ENCODE data around the gene KCNE4.

KCNE4 gene

DNA sequence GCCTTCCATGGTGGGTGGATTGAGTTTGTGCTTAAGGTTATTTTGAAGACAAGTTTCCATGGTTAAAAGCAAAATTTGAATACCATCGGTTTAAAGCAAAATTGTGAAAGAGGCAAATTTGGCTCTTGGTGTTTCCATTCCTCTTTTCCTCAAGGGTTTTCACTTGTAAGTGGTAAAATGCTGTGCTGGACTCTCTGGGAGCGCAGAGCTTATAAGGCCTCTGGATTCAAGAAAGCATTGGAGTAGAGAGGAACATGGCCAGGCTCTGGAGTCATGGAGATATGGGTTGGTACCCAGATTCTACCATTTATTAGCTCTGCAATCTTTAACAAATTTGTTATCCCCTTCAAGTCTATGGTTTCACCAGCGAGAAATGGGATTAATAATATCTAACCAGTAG lies 17.5 kb downstream of the KCNE4 start:
- TF ChIP-seq, protein P1, sequence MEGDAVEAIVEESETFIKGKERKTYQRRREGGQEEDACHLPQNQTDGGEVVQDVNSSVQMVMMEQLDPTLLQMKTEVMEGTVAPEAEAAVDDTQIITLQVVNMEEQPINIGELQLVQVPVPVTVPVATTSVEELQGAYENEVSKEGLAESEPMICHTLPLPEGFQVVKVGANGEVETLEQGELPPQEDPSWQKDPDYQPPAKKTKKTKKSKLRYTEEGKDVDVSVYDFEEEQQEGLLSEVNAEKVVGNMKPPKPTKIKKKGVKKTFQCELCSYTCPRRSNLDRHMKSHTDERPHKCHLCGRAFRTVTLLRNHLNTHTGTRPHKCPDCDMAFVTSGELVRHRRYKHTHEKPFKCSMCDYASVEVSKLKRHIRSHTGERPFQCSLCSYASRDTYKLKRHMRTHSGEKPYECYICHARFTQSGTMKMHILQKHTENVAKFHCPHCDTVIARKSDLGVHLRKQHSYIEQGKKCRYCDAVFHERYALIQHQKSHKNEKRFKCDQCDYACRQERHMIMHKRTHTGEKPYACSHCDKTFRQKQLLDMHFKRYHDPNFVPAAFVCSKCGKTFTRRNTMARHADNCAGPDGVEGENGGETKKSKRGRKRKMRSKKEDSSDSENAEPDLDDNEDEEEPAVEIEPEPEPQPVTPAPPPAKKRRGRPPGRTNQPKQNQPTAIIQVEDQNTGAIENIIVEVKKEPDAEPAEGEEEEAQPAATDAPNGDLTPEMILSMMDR (IDR thresholded peaks at IDR 0.05): no peak
- no peak for TF ChIP-seq ZFX (IDR thresholded peaks at IDR 0.05; ENCODE audit: borderline replicate concordance)
- no peak overlapping the region for H3K27ac ChIP-seq

DNA sequence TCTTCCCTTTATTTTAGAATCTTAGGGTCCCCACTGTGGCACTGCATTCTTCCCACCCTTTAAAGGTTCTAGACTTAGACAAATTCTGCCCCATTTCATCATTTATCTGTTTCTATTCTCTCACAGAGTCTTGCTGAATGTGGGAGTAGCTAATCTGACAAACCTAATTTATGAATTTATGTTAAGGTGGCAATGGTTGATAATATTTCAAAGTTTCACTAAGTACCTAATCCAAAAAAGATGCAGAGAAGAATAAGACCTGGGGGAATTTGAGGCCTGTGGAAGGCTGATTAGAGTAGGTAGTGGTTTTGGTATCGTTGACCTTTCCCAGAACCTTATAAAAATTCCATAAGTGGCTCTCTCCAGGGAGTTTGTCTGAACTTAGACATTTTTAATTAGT lies 18.0 kb downstream of the KCNE4 start:
- no peak overlapping the region for H3K27ac ChIP-seq
- TF ChIP-seq, protein P1 (IDR thresholded peaks at IDR 0.05): no peak
- TF ChIP-seq ZFX (IDR thresholded peaks at IDR 0.05; ENCODE audit: borderline replicate concordance): no peak

DNA sequence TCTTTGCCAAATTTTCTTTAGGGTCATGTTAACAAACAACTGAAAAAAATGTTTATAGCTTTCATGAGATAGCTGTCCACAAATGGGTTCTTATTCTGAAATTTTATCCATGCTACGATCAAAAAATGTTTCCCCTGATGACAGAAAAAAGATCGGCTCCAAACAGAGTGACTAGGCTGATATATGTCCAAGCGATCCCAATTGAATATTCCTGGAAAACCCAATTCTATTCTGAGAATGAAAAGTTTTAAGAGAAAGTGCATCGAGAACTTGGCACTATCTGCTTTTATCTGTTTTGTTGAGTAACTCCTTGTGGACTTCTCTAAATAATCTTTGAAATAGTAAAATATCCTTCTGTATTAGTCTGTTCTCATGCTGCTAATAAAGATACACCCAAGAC lies 19.1 kb downstream of the KCNE4 start:
- H3K27ac ChIP-seq: no peak overlapping the region
- TF ChIP-seq, protein P1 (IDR thresholded peaks at IDR 0.05): no peak
- no peak for TF ChIP-seq ZFX (IDR thresholded peaks at IDR 0.05; ENCODE audit: borderline replicate concordance)

DNA sequence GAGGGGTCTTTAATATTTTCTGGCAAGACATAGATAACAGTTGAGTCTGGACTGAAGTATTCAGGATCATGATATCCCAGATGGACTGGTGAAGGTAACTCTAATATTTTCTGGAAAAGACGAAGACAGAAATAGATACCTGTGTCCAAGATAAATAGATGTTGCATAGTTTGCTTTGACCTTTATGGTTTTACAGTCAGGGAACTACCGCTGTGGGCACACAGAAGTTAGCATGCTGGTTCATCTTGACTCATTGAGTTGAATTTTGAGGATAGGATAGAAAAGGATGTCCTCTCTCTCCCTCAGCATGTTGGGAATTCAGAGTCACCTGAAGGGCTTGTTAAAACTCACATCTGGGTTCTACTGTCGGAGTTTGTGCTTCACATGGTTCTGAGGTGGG lies 20.8 kb downstream of the KCNE4 start:
- TF ChIP-seq ZFX (IDR thresholded peaks at IDR 0.05; ENCODE audit: borderline replicate concordance): no peak
- TF ChIP-seq, protein P1 (IDR thresholded peaks at IDR 0.05): no peak
- H3K27ac ChIP-seq: no peak overlapping the region

DNA sequence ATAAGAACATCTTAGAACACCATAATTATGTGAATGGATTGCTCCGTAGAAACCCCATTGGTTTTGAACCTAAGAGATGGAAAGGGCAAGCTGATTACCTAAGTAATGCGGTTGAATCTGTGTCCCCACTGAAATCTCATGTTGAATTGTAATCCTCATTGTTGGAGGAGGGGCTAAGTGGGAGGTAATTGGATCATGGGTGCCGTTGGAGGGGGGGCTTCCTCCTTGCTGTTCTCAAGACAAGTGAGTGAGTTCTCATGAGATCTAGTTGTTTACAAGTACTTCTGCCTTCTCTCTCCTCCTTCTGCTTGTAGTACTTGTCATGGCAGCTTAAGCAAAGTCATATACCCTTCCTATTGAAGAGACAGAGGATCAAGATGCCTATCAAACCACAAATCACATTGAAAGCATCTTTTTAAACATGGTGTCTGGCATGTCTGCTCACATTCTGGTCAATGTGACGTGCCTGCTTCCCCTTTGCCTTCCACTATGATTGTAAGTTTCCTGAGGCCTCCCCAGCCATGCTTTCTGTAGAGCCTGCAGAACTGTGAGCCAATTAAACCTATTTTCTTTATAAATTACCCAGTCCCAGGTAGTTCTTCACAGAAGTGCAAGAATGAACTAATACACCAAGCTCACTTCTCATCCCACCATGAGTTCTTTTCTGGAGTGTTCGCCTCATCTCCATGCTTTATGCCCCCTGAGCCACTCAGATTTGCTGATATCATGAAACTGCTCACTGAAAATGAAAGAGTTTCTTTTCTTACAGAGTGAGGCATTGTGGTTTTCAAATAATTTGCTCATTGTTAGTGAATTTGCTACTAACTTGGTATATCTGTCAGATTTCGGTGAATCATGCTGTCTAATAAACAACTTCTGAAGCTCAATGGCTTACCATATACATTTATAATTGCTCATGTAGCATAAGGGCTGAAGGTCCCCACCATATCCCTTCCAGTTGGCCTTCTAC lies 23.6 kb downstream of the KCNE4 start:
- no peak for TF ChIP-seq ZFX (IDR thresholded peaks at IDR 0.05; ENCODE audit: borderline replicate concordance)
- TF ChIP-seq, protein P1 (IDR thresholded peaks at IDR 0.05): no peak
- H3K27ac ChIP-seq: no peak overlapping the region

DNA sequence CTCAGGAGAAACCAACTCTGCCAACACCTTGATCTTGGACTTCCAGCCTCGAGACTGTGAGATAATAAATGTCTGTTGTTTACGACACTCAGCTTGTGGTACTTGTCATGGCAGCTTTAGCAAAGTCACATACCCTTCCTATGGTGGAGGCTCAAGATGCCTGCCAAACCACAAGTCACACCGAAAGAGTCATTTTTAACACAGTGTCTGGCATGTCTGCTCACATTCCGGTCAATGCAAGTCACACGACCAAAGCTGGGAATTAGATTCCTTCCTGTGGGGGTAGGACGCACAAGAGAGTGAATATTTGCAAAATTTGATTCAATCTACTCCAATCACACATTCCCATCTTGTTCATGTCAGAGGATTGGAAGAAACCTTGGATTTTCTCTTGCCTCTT lies 24.6 kb downstream of the KCNE4 start:
- no peak for TF ChIP-seq ZFX (IDR thresholded peaks at IDR 0.05; ENCODE audit: borderline replicate concordance)
- TF ChIP-seq, protein P1 (IDR thresholded peaks at IDR 0.05): no peak
- H3K27ac ChIP-seq: no peak overlapping the region

DNA sequence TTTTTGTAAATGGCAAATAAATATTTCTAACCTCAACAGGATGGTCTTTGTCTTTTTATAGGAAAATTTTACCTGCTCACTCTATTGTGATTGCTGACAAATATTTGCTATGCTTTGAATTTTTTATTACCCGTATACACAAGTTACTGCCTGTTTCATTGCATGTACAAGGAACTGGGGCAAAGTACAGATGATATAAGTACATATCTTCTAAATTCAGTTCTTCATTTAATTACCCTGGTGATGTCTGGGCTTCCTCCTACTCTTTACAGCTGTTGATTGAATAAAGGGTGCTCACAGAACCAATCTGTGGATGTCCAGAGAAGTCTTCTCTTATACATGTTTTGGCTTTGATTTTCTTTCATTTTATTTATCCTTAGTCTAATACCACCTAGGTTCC lies 26.5 kb downstream of the KCNE4 start:
- TF ChIP-seq ZFX (IDR thresholded peaks at IDR 0.05; ENCODE audit: borderline replicate concordance): no peak
- TF ChIP-seq, protein P1 (IDR thresholded peaks at IDR 0.05): no peak
- no peak overlapping the region for H3K27ac ChIP-seq
